Renal cortex interstitium (tissue), 15 donors: ENCODE measurements around the gene ERO1A. TPM values are rescaled to one million over a fixed set of nuclear protein-coding genes. Genes with fewer than 3 reads are reported as not detected.
"Not testable (repeated sequence)": the region's sequence is repeated elsewhere in the genome, so short reads cannot be mapped to it uniquely, and the experiment has no call there.

Source experiments
- DNase-seq, 11 donors: peaks; one replicate each; pipeline ENCODE4 v3.0.0-alpha.2; 2013; ENCODE audit warnings: low read depth in 9 of 11, low spot score in 4 of 11; ENCODE audit errors: extremely low read depth in 1 of 11
- long read RNA-seq, 16 experiments: transcript quantifications; one replicate each; lab custom pipeline, GENCODE V29; 2026
- polyA plus RNA-seq, 3 donors: library from polyadenylated mRNA; unstranded; fragments of 120-200 nt; gene quantifications; one replicate each; pipeline ENCODE4 v1.2.1, GENCODE V29; 2013; ENCODE audit not compliant: insufficient read length in 3 of 3

The ERO1A gene
- polyA plus RNA-seq: 10 to 100 TPM; 23.7 to 34.8 (median 25.6) TPM
- long read RNA-seq, donor 1: 0 reads
- long read RNA-seq, donor 2: 0 reads
- long read RNA-seq, donor 3, partial matches to known transcripts: 5 of 5 reads
- long read RNA-seq, donor 3, other reads (novel, unspliced or antisense): 0 of 5 reads
- long read RNA-seq, donor 4, partial matches to known transcripts: 6 of 6 reads
- long read RNA-seq, donor 4, other reads (novel, unspliced or antisense): 0 of 6 reads
- long read RNA-seq, donor 5: 0 reads
- long read RNA-seq, donor 6, partial matches to known transcripts: 6 of 6 reads
- long read RNA-seq, donor 6, other reads (novel, unspliced or antisense): 0 of 6 reads
- long read RNA-seq, donor 7, partial matches to known transcripts: 106 of 176 reads
- long read RNA-seq, donor 7, other reads (novel, unspliced or antisense): 70 of 176 reads
- long read RNA-seq, donor 8: 0 reads
- long read RNA-seq, donor 9, partial matches to known transcripts: 0 of 1 reads
- long read RNA-seq, donor 9, other reads (novel, unspliced or antisense): 0 of 1 reads
- long read RNA-seq, donor 10, partial matches to known transcripts: 149 of 203 reads
- long read RNA-seq, donor 10, other reads (novel, unspliced or antisense): 54 of 203 reads
- long read RNA-seq, donor 11, partial matches to known transcripts: 6 of 13 reads
- long read RNA-seq, donor 11, other reads (novel, unspliced or antisense): 6 of 13 reads
- long read RNA-seq, donor 12: 0 reads
- long read RNA-seq, donor 13: 0 reads
- long read RNA-seq, donor 14, partial matches to known transcripts: 180 of 187 reads
- long read RNA-seq, donor 14, other reads (novel, unspliced or antisense): 7 of 187 reads
- long read RNA-seq, donor 15: 0 reads
- long read RNA-seq, donor 16, partial matches to known transcripts: 16 of 16 reads
- long read RNA-seq, donor 16, other reads (novel, unspliced or antisense): 0 of 16 reads

GRCh38 chr14:52695481-52696091 lies at the start of gene ERO1A:
Gene ERO1A, minus strand, starts transcription at chr14:52695558. Its CDS starts 77 bp downstream, at chr14:52695481.
- peak in 9 of 11 donors; percentile 39 to 67 (median 62) for DNase-seq

GRCh38 chr14:52741865-52742264 lies 46.5 kb upstream of the ERO1A start:
- no peak for DNase-seq

GRCh38 chr14:52740751-52741150 lies 45.4 kb upstream of the ERO1A start:
- DNase-seq: no peak

- no peak for DNase-seq
These were observed 43.1 kb upstream of the ERO1A start for GRCh38 chr14:52738409-52738808.

DNA sequence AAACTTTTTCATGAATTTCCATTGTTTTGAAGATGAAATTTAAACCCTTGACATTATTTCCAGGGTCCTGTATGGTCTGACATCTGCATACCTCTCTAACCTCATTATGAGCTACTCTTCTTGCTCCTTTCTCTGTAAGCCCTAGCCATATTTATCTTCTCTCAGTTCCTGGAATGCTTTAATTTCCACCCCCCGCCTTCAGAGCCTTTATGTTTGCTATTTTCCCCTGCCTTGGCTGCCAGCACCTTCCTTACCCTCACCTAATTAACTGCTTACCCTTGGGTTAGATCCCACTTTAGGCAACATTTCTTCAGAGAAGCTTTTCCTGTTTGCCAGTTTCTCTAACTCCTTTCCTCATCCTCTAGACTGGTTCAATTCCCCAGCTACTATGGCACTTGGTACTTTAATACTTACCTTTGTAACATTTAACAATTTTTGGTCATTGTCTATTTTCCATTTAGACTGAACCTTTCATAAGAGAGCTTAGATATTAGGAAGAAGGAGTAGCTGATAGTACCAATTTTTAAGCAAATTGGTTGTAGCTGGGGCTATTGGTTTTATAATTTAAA lies 40.6 kb upstream of the ERO1A start:
- no peak for DNase-seq

DNA sequence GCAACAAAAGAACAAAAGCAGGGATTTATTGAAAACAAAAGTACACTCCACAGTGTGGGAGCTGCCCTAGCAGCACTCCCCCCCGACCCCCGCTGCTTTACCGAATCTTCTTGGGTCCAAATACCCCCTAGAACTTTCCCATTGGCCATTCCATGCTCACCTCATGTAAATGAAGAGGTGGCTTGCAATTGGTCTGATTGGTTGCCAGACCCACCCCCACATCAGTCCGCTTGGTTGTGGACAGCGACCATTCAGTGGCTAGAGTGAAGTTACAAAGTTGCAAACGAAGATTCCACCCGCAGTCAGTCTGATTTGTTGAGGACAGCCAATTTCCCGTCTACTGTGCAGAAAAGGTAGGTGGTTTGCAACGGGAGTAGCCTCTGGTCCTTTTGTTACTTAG lies 38.5 kb upstream of the ERO1A start:
- no peak for DNase-seq

DNA sequence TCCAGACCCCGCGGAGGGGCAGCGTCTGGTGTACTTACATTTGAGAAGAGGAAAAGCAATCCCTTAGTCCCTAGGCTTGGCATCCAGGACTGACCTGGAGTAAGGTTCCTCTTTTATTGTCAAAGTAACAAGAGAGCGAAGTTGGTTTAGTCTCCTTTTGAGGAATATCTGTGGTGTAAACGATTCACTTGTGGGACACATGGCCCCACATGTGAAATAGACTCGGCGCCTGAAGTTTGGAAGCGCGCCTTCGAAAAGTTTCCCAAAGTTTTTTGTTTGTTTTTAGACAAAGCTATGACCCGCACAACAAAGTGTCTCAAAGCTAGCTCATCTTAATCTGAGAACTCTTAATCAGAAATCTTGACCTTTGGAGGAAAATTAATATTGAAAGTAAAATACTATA lies 35.4 kb upstream of the ERO1A start:
- peak in 3 of 11 donors; percentile 21 to 42 (median 23) for DNase-seq

DNA sequence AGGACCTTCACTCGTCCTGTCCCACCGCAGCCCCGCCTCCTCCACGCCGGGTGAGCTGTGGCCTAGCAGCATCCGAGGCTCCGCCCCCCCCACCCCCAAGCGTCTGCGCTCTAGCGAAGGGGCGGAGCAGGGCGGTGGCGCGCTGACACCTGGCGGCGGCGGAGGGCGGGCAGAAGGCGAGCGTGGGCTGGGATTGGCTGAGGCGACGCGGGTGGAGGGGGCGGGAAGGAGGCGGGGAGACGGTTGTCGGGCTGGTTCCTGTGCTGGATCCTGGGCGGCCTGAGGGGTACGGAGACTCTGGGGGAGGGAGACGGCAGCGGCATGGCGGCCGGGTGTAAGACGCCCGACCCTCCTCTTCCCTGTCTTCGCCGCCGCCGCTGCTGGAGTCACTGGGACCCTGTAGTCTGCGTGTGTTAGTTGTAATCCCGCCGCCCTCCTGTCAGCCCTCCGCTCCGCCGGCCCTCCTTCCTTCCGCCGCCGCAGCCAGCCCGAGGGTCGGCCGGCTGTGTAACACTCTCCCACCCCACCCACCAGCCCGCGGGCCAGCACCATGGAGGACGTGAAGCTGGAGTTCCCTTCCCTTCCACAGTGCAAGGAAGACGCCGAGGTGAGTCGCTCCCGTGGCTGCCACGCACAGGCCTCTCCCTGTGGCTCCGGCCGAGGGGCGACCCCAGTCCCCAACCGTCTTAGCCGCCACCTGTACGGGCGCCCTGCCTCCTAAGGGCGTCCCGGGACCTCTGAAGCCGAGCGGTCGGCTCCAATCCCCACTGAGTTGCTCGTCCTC lies 34.8 kb upstream of the ERO1A start, which contains the start of gene STYX:
TSS of gene STYX (plus strand) at position 242 of the 784 bp plus-strand sequence. CDS start at position 551, 309 bp downstream.
- DNase-seq: peak; percentile 89 to 98 (median 97)

- no peak for DNase-seq
These were observed 34.2 kb upstream of the ERO1A start for GRCh38 chr14:52729585-52729924.

DNA sequence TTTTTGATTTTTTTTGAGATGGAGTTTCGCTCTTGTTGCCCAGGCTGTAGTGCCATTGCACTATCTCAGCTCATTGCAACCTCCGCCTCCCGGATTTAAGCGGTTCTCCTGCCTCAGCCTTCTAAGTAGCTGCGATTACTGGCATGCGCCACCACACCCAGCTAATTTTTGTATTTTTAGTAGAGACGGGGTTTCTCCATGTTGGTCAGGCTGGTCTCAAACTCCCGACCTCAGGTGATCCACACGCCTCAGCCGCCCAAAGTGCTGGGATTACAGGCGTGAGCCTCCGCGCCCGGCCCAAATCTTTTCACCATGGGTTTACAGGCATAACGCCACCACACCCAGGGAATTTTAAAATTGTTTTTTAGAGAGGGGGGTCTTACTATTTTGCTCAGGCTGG lies 33.7 kb upstream of the ERO1A start:
- not testable (repeated sequence) for DNase-seq

DNA sequence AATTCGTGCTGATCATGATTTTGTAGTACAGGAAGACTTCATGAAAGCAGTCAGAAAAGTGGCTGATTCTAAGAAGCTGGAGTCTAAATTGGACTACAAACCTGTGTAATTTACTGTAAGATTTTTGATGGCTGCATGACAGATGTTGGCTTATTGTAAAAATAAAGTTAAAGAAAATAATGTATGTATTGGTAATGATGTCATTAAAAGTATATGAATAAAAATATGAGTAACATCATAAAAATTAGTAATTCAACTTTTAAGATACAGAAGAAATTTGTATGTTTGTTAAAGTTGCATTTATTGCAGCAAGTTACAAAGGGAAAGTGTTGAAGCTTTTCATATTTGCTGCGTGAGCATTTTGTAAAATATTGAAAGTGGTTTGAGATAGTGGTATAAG lies 32.2 kb upstream of the ERO1A start:
- not testable (repeated sequence) for DNase-seq

- DNase-seq: no peak
These were observed 28.9 kb upstream of the ERO1A start for GRCh38 chr14:52724360-52724644.

DNA sequence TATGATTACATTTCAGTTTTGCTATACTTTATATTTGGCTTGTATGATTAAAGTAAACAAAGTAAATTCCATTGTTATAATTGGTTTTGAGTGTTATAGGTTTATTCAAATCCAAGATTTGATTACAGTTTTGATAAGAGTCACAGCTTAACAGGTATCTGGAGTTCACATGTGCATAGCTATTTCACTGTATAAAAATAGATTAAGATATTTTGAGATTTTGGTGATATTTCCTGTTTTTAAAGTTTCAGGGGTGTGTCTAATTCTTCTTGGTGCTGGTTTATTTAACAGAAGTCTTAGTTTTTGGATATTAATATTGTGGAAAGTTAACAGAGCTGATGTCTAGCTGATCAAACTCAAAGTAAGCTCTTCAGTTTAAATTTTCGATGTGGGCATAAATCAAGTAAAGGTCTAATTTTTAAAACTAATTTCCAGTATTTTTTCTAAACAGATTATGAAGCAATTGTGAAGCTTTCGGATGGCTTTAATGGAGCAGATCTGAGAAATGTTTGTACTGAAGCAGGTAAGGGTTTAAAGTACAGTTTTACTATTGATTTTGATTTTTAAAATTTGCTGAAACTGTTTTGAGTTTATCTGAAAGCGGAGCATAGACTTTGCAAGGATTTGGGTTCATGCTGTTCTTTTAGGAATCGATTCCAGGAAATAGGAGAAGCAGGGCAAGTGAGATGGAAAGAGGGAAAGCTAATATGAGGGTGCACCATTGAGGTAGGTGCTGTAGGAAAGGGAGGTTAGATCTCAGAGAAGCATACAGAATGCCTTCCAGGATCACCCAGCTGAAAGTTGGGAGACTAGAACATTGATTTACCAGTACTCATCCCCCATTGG lies 28.4 kb upstream of the ERO1A start:
- DNase-seq: no peak

DNA sequence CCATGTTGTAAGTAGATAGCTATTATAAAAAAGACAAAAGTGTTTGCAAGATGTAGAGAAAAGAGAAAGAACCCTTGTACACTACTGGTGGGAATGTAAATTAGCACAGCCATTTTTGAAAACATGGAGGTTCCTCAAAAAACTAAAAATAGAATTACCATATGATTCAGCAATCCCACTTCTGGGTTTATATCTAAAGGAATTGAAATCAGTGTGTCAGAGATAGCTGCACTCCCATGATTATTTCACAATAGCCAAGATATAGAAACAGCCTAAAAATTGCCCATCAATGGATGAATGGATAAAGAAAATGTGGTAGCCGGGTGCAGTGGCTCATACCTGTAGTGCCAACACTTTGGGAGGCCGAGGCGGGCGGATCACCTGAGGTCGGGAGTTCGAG lies 20.8 kb upstream of the ERO1A start:
- DNase-seq: no peak

GRCh38 chr14:52711666-52712065 lies 16.3 kb upstream of the ERO1A start:
- DNase-seq: no peak

DNA sequence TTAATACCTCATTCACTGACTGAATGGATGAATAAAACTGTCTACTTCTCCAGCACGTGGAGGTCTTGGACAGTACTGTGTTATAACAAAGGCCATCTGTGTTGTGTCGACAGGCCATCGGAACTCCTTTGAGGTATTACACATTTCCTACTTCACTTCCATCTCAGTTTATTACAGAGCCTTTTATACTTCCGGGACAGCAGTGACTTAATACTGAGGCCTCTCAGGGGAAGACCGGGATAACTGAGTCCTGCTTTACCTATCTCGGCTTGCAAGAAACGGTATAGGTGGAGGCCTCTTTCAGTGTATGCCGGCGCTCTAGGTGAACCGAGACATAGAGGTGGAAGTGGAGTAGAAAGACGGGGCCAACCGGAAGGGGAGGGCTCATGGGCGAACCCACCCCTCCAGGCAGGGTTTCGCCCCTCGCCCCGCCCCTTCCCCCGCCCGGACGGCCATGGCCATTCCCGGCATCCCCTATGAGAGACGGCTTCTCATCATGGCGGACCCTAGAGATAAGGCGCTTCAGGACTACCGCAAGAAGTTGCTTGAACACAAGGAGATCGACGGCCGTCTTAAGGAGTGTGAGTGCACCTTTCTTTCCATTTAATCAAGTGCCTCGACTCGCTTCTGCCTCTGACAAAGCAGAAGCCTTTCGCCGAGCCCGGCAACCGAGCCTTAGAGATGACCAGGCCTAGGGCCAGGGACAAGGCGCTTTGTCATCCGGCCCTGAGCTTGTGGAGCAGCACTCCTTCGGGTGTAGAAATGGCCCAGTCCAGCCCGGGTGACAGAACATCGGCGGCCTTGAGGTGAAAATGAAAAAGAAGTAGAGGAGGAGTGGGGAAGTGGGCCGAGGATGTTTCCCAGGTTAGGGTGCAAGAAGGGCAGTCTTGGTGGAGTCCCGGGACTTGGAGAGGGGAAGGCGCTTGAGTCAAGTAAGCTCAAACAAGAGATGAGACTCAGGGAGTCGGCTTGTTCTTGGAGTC lies 11.7 kb upstream of the ERO1A start, which contains the start of gene PSMC6:
TSS of gene PSMC6 (plus strand) at position 477 of the 983 bp plus-strand sequence. CDS start at position 497, 20 bp downstream.
- peak in 10 of 11 donors; percentile 84 to 92 (median 89) for DNase-seq
